AG09309 (cell line): ENCODE measurements around the gene SLC35B2.

ENCODE experiments used
- DNase-seq: peaks from one replicate; pipeline ENCODE4 v3.0.0-alpha.2; 2010; ENCODE audit warnings: low read depth
- H3K4me3 ChIP-seq: 2 replicates; pipeline ENCODE4 v1.5.1; 2011; ENCODE audit warnings: mild to moderate bottlenecking, low read depth, low read length, moderate library complexity; ENCODE audit not compliant: control insufficient read depth
- TF ChIP-seq, protein P1 (sequence below): IDR thresholded peaks from 2 replicates; pipeline ENCODE4 v1.5.1; 2011; ENCODE audit warnings: mild to moderate bottlenecking, low read depth, low read length, inconsistent platforms; ENCODE audit not compliant: insufficient read depth, control insufficient read depth; ENCODE audit errors: missing control alignments

Gene SLC35B2

DNA sequence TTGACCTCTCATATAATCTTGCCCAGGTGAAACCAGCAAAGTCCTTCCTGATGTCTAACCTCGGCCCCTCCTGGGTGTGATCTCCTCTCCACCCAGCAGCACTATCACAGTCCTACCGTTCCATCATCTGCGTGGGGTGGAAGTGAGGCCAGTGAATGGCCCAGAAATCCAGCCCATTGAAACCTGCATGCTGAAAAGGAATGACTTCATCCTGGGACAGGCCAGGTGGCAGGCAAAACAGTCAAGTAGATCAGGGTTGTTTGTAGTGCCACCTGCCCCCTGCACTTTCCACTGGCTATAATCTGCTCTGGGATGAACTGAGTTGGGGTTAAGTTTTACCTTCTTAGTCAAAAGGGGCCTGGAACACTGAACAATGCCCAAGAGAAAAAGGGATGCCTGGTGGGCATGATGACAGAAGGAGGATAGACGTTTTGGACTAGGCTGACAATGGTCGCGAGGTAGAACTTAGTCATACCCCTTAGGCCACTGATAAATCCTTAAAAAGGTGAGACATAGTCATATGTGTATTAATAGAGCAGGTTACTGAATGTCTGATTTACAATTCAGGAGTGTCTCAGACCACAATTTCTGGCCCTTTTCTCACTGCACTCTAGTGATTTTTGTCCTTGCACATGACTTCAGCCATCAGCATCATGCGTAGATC lies 18.5 kb downstream of the SLC35B2 start:
- DNase-seq: no peak
- H3K4me3 ChIP-seq: no peak overlapping the region
- TF ChIP-seq, protein P1, sequence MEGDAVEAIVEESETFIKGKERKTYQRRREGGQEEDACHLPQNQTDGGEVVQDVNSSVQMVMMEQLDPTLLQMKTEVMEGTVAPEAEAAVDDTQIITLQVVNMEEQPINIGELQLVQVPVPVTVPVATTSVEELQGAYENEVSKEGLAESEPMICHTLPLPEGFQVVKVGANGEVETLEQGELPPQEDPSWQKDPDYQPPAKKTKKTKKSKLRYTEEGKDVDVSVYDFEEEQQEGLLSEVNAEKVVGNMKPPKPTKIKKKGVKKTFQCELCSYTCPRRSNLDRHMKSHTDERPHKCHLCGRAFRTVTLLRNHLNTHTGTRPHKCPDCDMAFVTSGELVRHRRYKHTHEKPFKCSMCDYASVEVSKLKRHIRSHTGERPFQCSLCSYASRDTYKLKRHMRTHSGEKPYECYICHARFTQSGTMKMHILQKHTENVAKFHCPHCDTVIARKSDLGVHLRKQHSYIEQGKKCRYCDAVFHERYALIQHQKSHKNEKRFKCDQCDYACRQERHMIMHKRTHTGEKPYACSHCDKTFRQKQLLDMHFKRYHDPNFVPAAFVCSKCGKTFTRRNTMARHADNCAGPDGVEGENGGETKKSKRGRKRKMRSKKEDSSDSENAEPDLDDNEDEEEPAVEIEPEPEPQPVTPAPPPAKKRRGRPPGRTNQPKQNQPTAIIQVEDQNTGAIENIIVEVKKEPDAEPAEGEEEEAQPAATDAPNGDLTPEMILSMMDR: no peak

DNA sequence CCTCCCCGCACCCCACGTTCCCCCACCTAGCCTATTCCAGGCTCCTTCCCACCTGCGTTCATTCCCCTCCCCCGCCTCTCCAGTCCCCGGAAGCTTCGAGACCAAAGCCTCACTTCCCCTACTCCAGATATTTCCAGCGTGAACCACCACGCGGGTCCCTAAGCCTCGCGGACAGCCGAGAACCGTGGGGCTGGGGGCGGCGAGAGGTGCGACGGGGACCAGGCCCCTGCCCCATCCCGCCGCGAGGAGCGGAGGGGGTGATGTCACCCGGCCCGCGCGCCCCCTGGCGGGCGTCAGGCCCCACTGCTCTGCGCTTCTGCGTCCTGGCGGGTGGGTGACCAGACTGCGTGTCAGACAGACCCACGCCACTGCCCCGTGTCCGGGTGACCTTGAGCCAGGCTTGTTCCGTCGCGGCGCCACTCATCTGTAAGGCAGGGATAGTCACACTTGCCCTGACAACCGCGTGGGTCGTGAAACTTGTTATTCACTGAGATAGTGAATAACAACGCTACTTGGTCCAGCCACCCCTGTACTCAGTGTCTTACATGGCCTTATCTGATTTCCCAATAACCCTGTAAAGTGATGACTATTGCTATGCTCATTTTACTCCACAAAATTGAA lies 19.4 kb downstream of the SLC35B2 start:
- TF ChIP-seq, protein P1: peak; percentile 81
- peak overlapping the region; percentile 61 for H3K4me3 ChIP-seq
- DNase-seq: no peak

DNA sequence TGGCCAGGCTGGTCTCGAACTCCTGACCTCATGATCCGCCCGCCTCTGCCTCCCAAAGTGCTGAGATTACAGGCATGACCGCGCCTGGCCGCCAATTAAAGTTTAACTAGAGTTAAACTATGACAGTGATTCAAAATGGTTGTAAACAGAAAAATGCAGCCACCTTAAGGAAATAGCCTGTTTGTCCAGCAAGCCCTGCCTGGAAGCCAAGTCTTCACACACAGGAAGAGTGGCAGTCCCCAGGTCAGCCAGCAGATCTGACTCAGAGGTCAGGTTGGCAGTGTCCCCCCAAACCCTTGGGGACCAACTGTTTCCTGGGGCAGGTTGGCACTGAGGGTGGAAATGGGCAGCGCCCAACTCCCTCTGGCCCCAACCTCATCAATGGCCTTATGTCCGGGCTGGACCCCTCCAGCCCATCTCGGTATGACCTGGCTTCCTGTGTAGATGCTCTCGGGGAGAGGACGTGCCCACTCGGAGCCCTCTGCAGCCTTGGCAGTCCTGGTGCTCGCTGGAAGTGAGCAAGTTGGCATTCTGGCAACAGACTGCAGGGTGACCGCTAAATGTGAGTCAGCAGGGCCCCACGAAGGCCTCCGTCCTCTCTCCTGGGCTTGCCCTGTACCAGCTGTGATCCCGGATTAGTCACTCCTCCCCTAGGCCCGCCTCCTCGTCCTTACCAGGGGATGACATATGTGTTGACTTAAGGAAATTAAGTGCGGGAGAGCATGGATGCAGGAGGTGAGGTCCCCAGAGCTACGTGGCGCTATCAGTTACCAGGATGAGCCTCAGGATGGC lies 20.1 kb downstream of the SLC35B2 start:
- TF ChIP-seq, protein P1: no peak
- peak; percentile 89 for DNase-seq
- H3K4me3 ChIP-seq: peak overlapping the region; percentile 61

GRCh38 chr6:44235891-44236516 lies 21.3 kb downstream of the SLC35B2 start:
- TF ChIP-seq, protein P1: no peak
- H3K4me3 ChIP-seq: no peak overlapping the region
- DNase-seq: no peak

GRCh38 chr6:44235269-44235668 lies 22.1 kb downstream of the SLC35B2 start:
- H3K4me3 ChIP-seq: no peak overlapping the region
- DNase-seq: no peak
- TF ChIP-seq, protein P1: no peak

- no peak overlapping the region for H3K4me3 ChIP-seq
- TF ChIP-seq, protein P1: peak; percentile 81
- no peak for DNase-seq
Observed at GRCh38 chr6:44234101-44235025, 23.0 kb downstream of the SLC35B2 start.
